IMR-90 (cell line): ENCODE data around the gene ARHGEF2. TPM values are rescaled to one million over a fixed set of nuclear protein-coding genes. Genes with fewer than 3 reads are reported as not detected.

ENCODE experiments used
- microRNA-seq, 2 experiments: library from miRNA; stranded (forward) in 1 of 2; unstranded in 1 of 2; fragments of 10-50 nt in 1 of 2; fragments of <30 nt in 1 of 2; gene quantifications in 1 of 2; microRNA quantifications in 1 of 2; one replicate each; pipeline versions ENCODE3 to v1.1.0; 2013 to 2020; ENCODE audit not compliant: insufficient read depth in 1 of 2, insufficient read length in 1 of 2, unreplicated experiment in 1 of 2
- polyA plus RNA-seq, 3 experiments: library from polyadenylated mRNA; depleted of rRNA; stranded (reverse); fragments of >200 nt; gene quantifications; 2 replicates each; pipeline ENCODE4 v1.2.3, GENCODE V29; 2012; ENCODE audit warnings: low replicate concordance in 1 of 3
- small RNA-seq, 5 experiments: library from RNA; depleted of rRNA; stranded (forward); fragments of <200 nt; gene quantifications; one replicate each; pipeline ENCODE3, GENCODE V24; 2012
- total RNA-seq: library from RNA; depleted of rRNA; stranded (reverse); fragments of >200 nt; gene quantifications from 2 replicates; pipeline ENCODE4 v1.2.3, GENCODE V29; 2012; rRNA removed

Gene ARHGEF2
- total and polyA plus RNA-seq, 2 of the 4 experiments (the other 2 are of a cell fraction), result 91.8 to 117 TPM

Small RNA genes lying within 50 kb of the gene (microRNA-seq; reads per million reads assigned to microRNA genes)
- 0 to 1.0 reads per million in 2 experiments for gene MIR6738 (ENCODE audit: insufficient read depth in 1 of 2, insufficient read length in 1 of 2, unreplicated experiment in 1 of 2)
- gene SCARNA4 (ENCODE audit: insufficient read depth, insufficient read length), result not detected
- gene SNORA80E (ENCODE audit: insufficient read depth, insufficient read length), result 20.7 reads per million, percentile 55 among the genes with 10 or more reads in this experiment

Small RNA genes lying within 50 kb of the gene (small RNA-seq; reads per million reads assigned to genes)
- gene MIR6738 (0 reads per million in 5 experiments), gene SCARNA4 (0 reads per million in 5 experiments), gene SNORA80E (12.8 to 141 (median 30.7) reads per million in 5 experiments)

Other genes starting within 250 kb of the ARHGEF2 start
- gene GON4L, start 121.3 kb downstream of the ARHGEF2 start, total RNA-seq, result 29.4 and 30.3 TPM in 2 replicates
- 19.2 and 21.2 TPM in 2 replicates for gene GON4L, start 121.3 kb downstream of the ARHGEF2 start, polyA plus RNA-seq (2012; rRNA removed)
- 37.8 and 43.7 TPM in 2 replicates for gene SYT11, start 119.0 kb downstream of the ARHGEF2 start, total RNA-seq
- 22.9 TPM in 2 replicates for gene SYT11, start 119.0 kb downstream of the ARHGEF2 start, polyA plus RNA-seq (2012; rRNA removed)
- 46.8 and 52.2 TPM in 2 replicates for gene RIT1, start 67.2 kb downstream of the ARHGEF2 start, total RNA-seq
- gene RIT1, start 67.2 kb downstream of the ARHGEF2 start, polyA plus RNA-seq (2012; rRNA removed), result 26.2 and 29.6 TPM in 2 replicates
- gene KHDC4, start 44.1 kb downstream of the ARHGEF2 start, total RNA-seq, result 22.5 and 28.0 TPM in 2 replicates
- gene KHDC4, start 44.1 kb downstream of the ARHGEF2 start, polyA plus RNA-seq (2012; rRNA removed), result 23.4 and 29.9 TPM in 2 replicates
- gene RXFP4, start 36.9 kb downstream of the ARHGEF2 start, total RNA-seq, result not detected in 2 replicates
- gene RXFP4, start 36.9 kb downstream of the ARHGEF2 start, polyA plus RNA-seq (2012; rRNA removed), result not detected in 2 replicates
- gene SSR2, start 42.4 kb upstream of the ARHGEF2 start, total RNA-seq, result 553 and 927 TPM in 2 replicates
- 952 and 1,264 TPM in 2 replicates for gene SSR2, start 42.4 kb upstream of the ARHGEF2 start, polyA plus RNA-seq (2012; rRNA removed)
- gene UBQLN4, start 75.3 kb upstream of the ARHGEF2 start, total RNA-seq, result 8.8 and 9.7 TPM in 2 replicates
- 21.6 and 24.0 TPM in 2 replicates for gene UBQLN4, start 75.3 kb upstream of the ARHGEF2 start, polyA plus RNA-seq (2012; rRNA removed)
- 45.8 and 50.0 TPM in 2 replicates for gene LAMTOR2, start 76.2 kb upstream of the ARHGEF2 start, total RNA-seq
- gene LAMTOR2, start 76.2 kb upstream of the ARHGEF2 start, polyA plus RNA-seq (2012; rRNA removed), result 89.0 and 106 TPM in 2 replicates
- gene RAB25, start 82.6 kb upstream of the ARHGEF2 start, total RNA-seq, result not detected in 2 replicates
- not detected in 2 replicates for gene RAB25, start 82.6 kb upstream of the ARHGEF2 start, polyA plus RNA-seq (2012; rRNA removed)
- 2.3 and 2.5 TPM in 2 replicates for gene MEX3A, start 103.9 kb upstream of the ARHGEF2 start, total RNA-seq
- 9.0 and 11.6 TPM in 2 replicates for gene MEX3A, start 103.9 kb upstream of the ARHGEF2 start, polyA plus RNA-seq (2012; rRNA removed)
- 753 and 755 TPM in 2 replicates for gene LMNA, start 136.2 kb upstream of the ARHGEF2 start, total RNA-seq
- gene LMNA, start 136.2 kb upstream of the ARHGEF2 start, polyA plus RNA-seq (2012; rRNA removed), result 563 and 927 TPM in 2 replicates
- gene SEMA4A, start 175.0 kb upstream of the ARHGEF2 start, total RNA-seq, result 0.18 and 0.28 TPM in 2 replicates
- 0.86 and 1.4 TPM in 2 replicates for gene SEMA4A, start 175.0 kb upstream of the ARHGEF2 start, polyA plus RNA-seq (2012; rRNA removed)
- 12.7 and 12.8 TPM in 2 replicates for gene SLC25A44, start 215.6 kb upstream of the ARHGEF2 start, total RNA-seq
- gene SLC25A44, start 215.6 kb upstream of the ARHGEF2 start, polyA plus RNA-seq (2012; rRNA removed), result 19.7 and 20.2 TPM in 2 replicates
- gene PMF1, start 234.5 kb upstream of the ARHGEF2 start, total RNA-seq, result 54.8 and 62.5 TPM in 2 replicates
- 73.4 and 74.9 TPM in 2 replicates for gene PMF1, start 234.5 kb upstream of the ARHGEF2 start, polyA plus RNA-seq (2012; rRNA removed)